ENCODE data around the gene AQP1. TPM values are rescaled to one million over a fixed set of nuclear protein-coding genes. Genes with fewer than 3 reads are reported as not detected.

AQP1 gene
- polyA plus RNA-seq, 1 donor from 2014 or later, result 3.2 TPM

- no peaks in the 10 kb centered on the region for H3K79me2 ChIP-seq (replicated peaks; ENCODE audit: insufficient read depth, low read length)
- no peaks in the 10 kb centered on the region for H3F3A ChIP-seq (ENCODE audit: insufficient read depth, low read length, poor library complexity, severe bottlenecking)
- no peaks in the 10 kb centered on the region for H4K20me1 ChIP-seq (ENCODE audit: insufficient read depth)
- H2AFZ ChIP-seq (ENCODE audit: low read depth, low read length), result no peak overlapping the region
- no peak overlapping the region for H3K4me2 ChIP-seq (ENCODE audit: low read length)
- no peaks in the 10 kb centered on the region for H3K27me3 ChIP-seq (ENCODE audit: insufficient read depth, low read depth, low read length)
- H3K9me2 ChIP-seq (ENCODE audit: insufficient read depth, low read length), result no peaks in the 10 kb centered on the region
- H3K27ac ChIP-seq (ENCODE audit: low read length), result no peak overlapping the region
- H3K9me3 ChIP-seq (ENCODE audit: low read length), result no peaks in the 10 kb centered on the region
- H3K36me3 ChIP-seq (ENCODE audit: insufficient read depth, low read length), result no peaks in the 10 kb centered on the region
- TF ChIP-seq RAD21 (conservative IDR thresholded peaks at IDR 0.05) (no peak), EP300 (conservative IDR thresholded peaks at IDR 0.05; ENCODE audit: poor library complexity, severe bottlenecking) (no peak), EZH2 (IDR thresholded peaks at IDR 0.05; ENCODE audit: borderline replicate concordance, insufficient read depth, low read length, poor library complexity, severe bottlenecking) (no peak), POLR2AphosphoS5 (IDR thresholded peaks at IDR 0.05) (no peak), TAF1 (IDR thresholded peaks at IDR 0.05; ENCODE audit: low read depth) (no peak), MXI1 (conservative IDR thresholded peaks at IDR 0.05; ENCODE audit: poor library complexity, severe bottlenecking) (no peak), SMC3 (conservative IDR thresholded peaks at IDR 0.05; ENCODE audit: poor library complexity) (no peak), REST (IDR thresholded peaks at IDR 0.05; ENCODE audit: borderline replicate concordance) (no peak)
- TF ChIP-seq, protein P1, sequence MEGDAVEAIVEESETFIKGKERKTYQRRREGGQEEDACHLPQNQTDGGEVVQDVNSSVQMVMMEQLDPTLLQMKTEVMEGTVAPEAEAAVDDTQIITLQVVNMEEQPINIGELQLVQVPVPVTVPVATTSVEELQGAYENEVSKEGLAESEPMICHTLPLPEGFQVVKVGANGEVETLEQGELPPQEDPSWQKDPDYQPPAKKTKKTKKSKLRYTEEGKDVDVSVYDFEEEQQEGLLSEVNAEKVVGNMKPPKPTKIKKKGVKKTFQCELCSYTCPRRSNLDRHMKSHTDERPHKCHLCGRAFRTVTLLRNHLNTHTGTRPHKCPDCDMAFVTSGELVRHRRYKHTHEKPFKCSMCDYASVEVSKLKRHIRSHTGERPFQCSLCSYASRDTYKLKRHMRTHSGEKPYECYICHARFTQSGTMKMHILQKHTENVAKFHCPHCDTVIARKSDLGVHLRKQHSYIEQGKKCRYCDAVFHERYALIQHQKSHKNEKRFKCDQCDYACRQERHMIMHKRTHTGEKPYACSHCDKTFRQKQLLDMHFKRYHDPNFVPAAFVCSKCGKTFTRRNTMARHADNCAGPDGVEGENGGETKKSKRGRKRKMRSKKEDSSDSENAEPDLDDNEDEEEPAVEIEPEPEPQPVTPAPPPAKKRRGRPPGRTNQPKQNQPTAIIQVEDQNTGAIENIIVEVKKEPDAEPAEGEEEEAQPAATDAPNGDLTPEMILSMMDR (IDR thresholded peaks at IDR 0.05; ENCODE audit: poor library complexity, severe bottlenecking), result no peak
- H3K9ac ChIP-seq (ENCODE audit: low read length), result no peak overlapping the region
- H3K4me3 ChIP-seq (ENCODE audit: low read length), result no peak overlapping the region
Observed at GRCh38 chr7:30902466-30902865, 9.2 kb upstream of the AQP1 start.

GRCh38 chr7:30903146-30903545 lies 8.5 kb upstream of the AQP1 start:
- Histone ChIP-seq H4K20me1 (ENCODE audit: insufficient read depth) (no peaks in the 10 kb centered on the region), H2AFZ (ENCODE audit: low read depth, low read length) (no peak overlapping the region), H3K27ac (ENCODE audit: low read length) (no peak overlapping the region)

More at GRCh38 chr7:30903146-30903545, 8.5 kb upstream of the AQP1 start:
- Histone ChIP-seq H3K9me2 (ENCODE audit: insufficient read depth, low read length) (no peaks in the 10 kb centered on the region), H3F3A (ENCODE audit: insufficient read depth, low read length, poor library complexity, severe bottlenecking) (no peaks in the 10 kb centered on the region), H3K36me3 (ENCODE audit: insufficient read depth, low read length) (no peaks in the 10 kb centered on the region), H3K27me3 (ENCODE audit: insufficient read depth, low read depth, low read length) (no peaks in the 10 kb centered on the region), H3K79me2 (replicated peaks; ENCODE audit: insufficient read depth, low read length) (no peaks in the 10 kb centered on the region), H3K4me2 (ENCODE audit: low read length) (no peak overlapping the region), H3K9ac (ENCODE audit: low read length) (no peak overlapping the region), H3K4me3 (ENCODE audit: low read length) (no peak overlapping the region), H3K9me3 (ENCODE audit: low read length) (no peaks in the 10 kb centered on the region)
- TF ChIP-seq SMC3 (conservative IDR thresholded peaks at IDR 0.05; ENCODE audit: poor library complexity) (no peak), EZH2 (IDR thresholded peaks at IDR 0.05; ENCODE audit: borderline replicate concordance, insufficient read depth, low read length, poor library complexity, severe bottlenecking) (no peak)
- TF ChIP-seq, protein P1 (IDR thresholded peaks at IDR 0.05; ENCODE audit: poor library complexity, severe bottlenecking), result no peak
